Right renal cortex interstitium (tissue), 3 donors: ENCODE data around the gene ACTRT2. TPM values are rescaled to one million over a fixed set of nuclear protein-coding genes. Genes with fewer than 3 reads are reported as not detected.

ENCODE experiments used
- DNase-seq, 3 donors: peaks; one replicate each; pipeline ENCODE4 v3.0.0-alpha.2; 2013; ENCODE audit warnings: low read depth in 3 of 3, low spot score in 2 of 3
- polyA plus RNA-seq, 3 donors: library from polyadenylated mRNA; unstranded; fragments of 120-200 nt; gene quantifications; one replicate each; pipeline ENCODE4 v1.2.1, GENCODE V29; 2013; ENCODE audit not compliant: insufficient read length in 3 of 3

ACTRT2 gene
- polyA plus RNA-seq, 3 donors, result not detected

- DNase-seq, result no peak
Measured at GRCh38 chr1:3015744-3016143, 5.5 kb upstream of the ACTRT2 start.

- no peak for DNase-seq
Measured at GRCh38 chr1:3016641-3017439, 4.4 kb upstream of the ACTRT2 start.

GRCh38 chr1:3017440-3018050, 3.7 kb upstream of the ACTRT2 start:
- DNase-seq, result no peak

- DNase-seq, result no peak
Measured at GRCh38 chr1:3018051-3018471, 3.2 kb upstream of the ACTRT2 start.

GRCh38 chr1:3018576-3018975, 2.7 kb upstream of the ACTRT2 start:
- DNase-seq, result no peak

- DNase-seq, result no peak
Measured at GRCh38 chr1:3019007-3019515, 2.2 kb upstream of the ACTRT2 start.

- no peak for DNase-seq
Measured at GRCh38 chr1:3019516-3020051, 1.7 kb upstream of the ACTRT2 start.

- no peak for DNase-seq
Measured at GRCh38 chr1:3020263-3020909, 881 bp upstream of the ACTRT2 start.

- DNase-seq, result no peak
Measured at GRCh38 chr1:3021801-3022401, 634 bp downstream of the ACTRT2 start.

- DNase-seq, result no peak
Measured at GRCh38 chr1:3022511-3022973, 1.3 kb downstream of the ACTRT2 start.

- no peak for DNase-seq
Measured at GRCh38 chr1:3022976-3023375, 1.7 kb downstream of the ACTRT2 start.

- no peak for DNase-seq
Measured at GRCh38 chr1:3024019-3024418, 2.8 kb downstream of the ACTRT2 start.

GRCh38 chr1:3024588-3024987, 3.3 kb downstream of the ACTRT2 start:
- no peak for DNase-seq

- no peak for DNase-seq
Measured at GRCh38 chr1:3026124-3026523, 4.9 kb downstream of the ACTRT2 start.

GRCh38 chr1:3026581-3027391, 5.5 kb downstream of the ACTRT2 start:
- DNase-seq, result no peak

- DNase-seq, result no peak
Measured at GRCh38 chr1:3027611-3028371, 6.5 kb downstream of the ACTRT2 start.

- no peak for DNase-seq
Measured at GRCh38 chr1:3028531-3029282, 7.4 kb downstream of the ACTRT2 start.

- no peak for DNase-seq
Measured at GRCh38 chr1:3029481-3029961, 8.3 kb downstream of the ACTRT2 start.
